Coronary artery (tissue), 2 donors: ENCODE data around the gene EPHB1.
"Not testable (repeated sequence)": the region's sequence is repeated elsewhere in the genome, so short reads cannot be mapped to it uniquely, and the experiment has no call there.

Source experiments
- DNase-seq: peaks from one replicate; pipeline ENCODE4 v3.0.0-alpha.2; 2017; ENCODE audit warnings: low spot score
- H3K27ac ChIP-seq, 2 donors: fragments of 200-600 bp; sonication (generic); one replicate each; pipeline ENCODE4 v1.5.1; 2016 to 2019
- H3K4me3 ChIP-seq: fragments of 200-600 bp; sonication (generic); 2 replicates; pipeline ENCODE4 v1.5.1; 2016; ENCODE audit warnings: mild to moderate bottlenecking, moderate library complexity
- CTCF ChIP-seq: fragments of 200-600 bp; sonication (generic); IDR thresholded peaks from one replicate; pipeline ENCODE4 v1.5.1; 2019; ENCODE audit warnings: antibody characterized with exemption

Gene EPHB1

GRCh38 chr3:135218782-135219181, 423.7 kb downstream of the EPHB1 start:
- DNase-seq = no peak
- no peak overlapping the region for H3K4me3 ChIP-seq
- TF ChIP-seq CTCF = no peak
- no peak overlapping the region for H3K27ac ChIP-seq

- no peak overlapping the region for H3K4me3 ChIP-seq
- no peak for TF ChIP-seq CTCF
- no peak for DNase-seq
- H3K27ac ChIP-seq = no peak overlapping the region
Observed at GRCh38 chr3:135224815-135225362, 429.8 kb downstream of the EPHB1 start.

- Histone ChIP-seq H3K27ac (no peak overlapping the region), H3K4me3 (no peak overlapping the region)
- TF ChIP-seq CTCF = no peak
- no peak for DNase-seq
Observed at GRCh38 chr3:135226057-135226456, 431.0 kb downstream of the EPHB1 start.

GRCh38 chr3:135228201-135228600, 433.1 kb downstream of the EPHB1 start:
- H3K27ac ChIP-seq = no peak overlapping the region
- no peak for TF ChIP-seq CTCF
- no peak for DNase-seq
- no peak overlapping the region for H3K4me3 ChIP-seq

GRCh38 chr3:135229018-135229495, 434.0 kb downstream of the EPHB1 start:
- Histone ChIP-seq H3K4me3 (no peak overlapping the region), H3K27ac (peak overlapping the region in 1 of 2 donors; percentile 45)
- no peak for DNase-seq
- TF ChIP-seq CTCF = no peak

GRCh38 chr3:135231737-135232136, 436.7 kb downstream of the EPHB1 start:
- Histone ChIP-seq H3K4me3 (no peak overlapping the region), H3K27ac (no peak overlapping the region)
- DNase-seq = no peak
- no peak for TF ChIP-seq CTCF

GRCh38 chr3:135232226-135232625, 437.2 kb downstream of the EPHB1 start:
- TF ChIP-seq CTCF = no peak
- H3K4me3 ChIP-seq = no peak overlapping the region
- DNase-seq = no peak
- H3K27ac ChIP-seq = no peak overlapping the region

GRCh38 chr3:135233476-135233875, 438.4 kb downstream of the EPHB1 start:
- not testable (repeated sequence) for DNase-seq, H3K27ac ChIP-seq, H3K4me3 ChIP-seq
